ENCODE measurements around the gene CADM4. TPM values are rescaled to one million over a fixed set of nuclear protein-coding genes. Genes with fewer than 3 reads are reported as not detected.
A peak's percentile ranks its signal among the peaks of the same experiment; 100 is the strongest.

Gene CADM4
- total RNA-seq, 4 donors from 2014 or later: 85.2 to 108 (median 102) TPM

- peaks cover 0 to 20% (median 0%) of the 10 kb centered on the region in 4 donors for H3K4me1 ChIP-seq
- no peak for DNase-seq (ENCODE audit: low spot score in 2 of 2)
- no peaks in the 10 kb centered on the region for H3K27me3 ChIP-seq
- TF ChIP-seq, protein P1, sequence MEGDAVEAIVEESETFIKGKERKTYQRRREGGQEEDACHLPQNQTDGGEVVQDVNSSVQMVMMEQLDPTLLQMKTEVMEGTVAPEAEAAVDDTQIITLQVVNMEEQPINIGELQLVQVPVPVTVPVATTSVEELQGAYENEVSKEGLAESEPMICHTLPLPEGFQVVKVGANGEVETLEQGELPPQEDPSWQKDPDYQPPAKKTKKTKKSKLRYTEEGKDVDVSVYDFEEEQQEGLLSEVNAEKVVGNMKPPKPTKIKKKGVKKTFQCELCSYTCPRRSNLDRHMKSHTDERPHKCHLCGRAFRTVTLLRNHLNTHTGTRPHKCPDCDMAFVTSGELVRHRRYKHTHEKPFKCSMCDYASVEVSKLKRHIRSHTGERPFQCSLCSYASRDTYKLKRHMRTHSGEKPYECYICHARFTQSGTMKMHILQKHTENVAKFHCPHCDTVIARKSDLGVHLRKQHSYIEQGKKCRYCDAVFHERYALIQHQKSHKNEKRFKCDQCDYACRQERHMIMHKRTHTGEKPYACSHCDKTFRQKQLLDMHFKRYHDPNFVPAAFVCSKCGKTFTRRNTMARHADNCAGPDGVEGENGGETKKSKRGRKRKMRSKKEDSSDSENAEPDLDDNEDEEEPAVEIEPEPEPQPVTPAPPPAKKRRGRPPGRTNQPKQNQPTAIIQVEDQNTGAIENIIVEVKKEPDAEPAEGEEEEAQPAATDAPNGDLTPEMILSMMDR (IDR thresholded peaks at IDR 0.05): no peak
- no peak within 1 kb of the TSS for H3K4me3 ChIP-seq
- peaks cover 0 to 48% (median 0%) of the 10 kb centered on the region in 3 donors for H3K36me3 ChIP-seq
- H3K27ac ChIP-seq: peak within 1 kb of the TSS in 1 of 4 donors; percentile 50
- no peaks in the 10 kb centered on the region for H3K9me3 ChIP-seq
- 91% methylated on average over 3 of the region's 3 CpGs for WGBS, 2 donors
Measured at GRCh38 chr19:43611788-43612187, 27.9 kb downstream of the CADM4 start, which contains the start of gene SRRM5. TSS of gene SRRM5 (plus strand) at chr19:43612088. CDS start at chr19:43612122, 34 bp downstream.

DNA sequence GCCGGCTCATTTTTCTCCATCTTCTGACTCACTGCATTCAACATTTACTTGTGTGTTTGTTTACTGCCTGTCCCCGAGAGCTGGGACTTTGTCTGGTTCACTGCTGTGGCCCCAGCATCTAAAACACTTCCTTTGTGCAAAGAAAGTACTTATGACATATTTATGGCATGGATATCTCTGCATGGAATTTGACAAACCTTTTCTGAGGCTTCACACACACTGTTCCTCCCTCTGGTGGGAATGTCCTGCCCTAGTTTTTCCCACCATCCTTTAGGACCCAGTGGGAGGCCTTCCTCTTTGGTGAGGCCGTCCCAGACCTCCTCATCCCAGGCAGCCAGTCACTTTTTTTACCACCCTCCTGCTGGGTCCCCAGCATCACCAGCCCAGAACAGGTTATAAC, 29.2 kb downstream of the CADM4 start:
- no peak for TF ChIP-seq EP300 (IDR thresholded peaks at IDR 0.05)
- TF ChIP-seq POLR2A (IDR thresholded peaks at IDR 0.05): no peak
- TF ChIP-seq, protein P1 (IDR thresholded peaks at IDR 0.05): no peak
- Histone ChIP-seq H3K27me3 (no peaks in the 10 kb centered on the region), H3K36me3 (peaks cover 0 to 54% (median 0%) of the 10 kb centered on the region in 3 donors), H3K4me3 (no peak overlapping the region), H3K4me1 (peaks cover 0 to 14% (median 0%) of the 10 kb centered on the region in 4 donors), H3K9me3 (no peaks in the 10 kb centered on the region), H3K27ac (peak overlapping the region in 2 of 4 donors; percentile 39 to 50)
- no peak for DNase-seq (ENCODE audit: low spot score in 2 of 2)
- 35 to 51% methylated on average over 3 of the region's 3 CpGs for WGBS, 2 donors

- DNase-seq (ENCODE audit: low spot score in 2 of 2): no peak
- WGBS, 2 donors: 75 to 85% methylated on average over 7 of the region's 7 CpGs
- Histone ChIP-seq H3K36me3 (peaks cover 0 to 58% (median 0%) of the 10 kb centered on the region in 3 donors), H3K9me3 (no peaks in the 10 kb centered on the region), H3K27ac (peak overlapping the region in 1 of 4 donors; percentile 39), H3K27me3 (no peaks in the 10 kb centered on the region), H3K4me3 (no peak overlapping the region), H3K4me1 (peaks cover 0 to 14% (median 0%) of the 10 kb centered on the region in 4 donors)
- TF ChIP-seq, protein P1 (IDR thresholded peaks at IDR 0.05): no peak
- TF ChIP-seq POLR2A (IDR thresholded peaks at IDR 0.05) (no peak), EP300 (IDR thresholded peaks at IDR 0.05) (no peak)
Measured at GRCh38 chr19:43609872-43610271, 29.8 kb downstream of the CADM4 start.

- WGBS, 2 donors: 68 to 79% methylated on average over 26 to 28 of the region's 28 CpGs
- Histone ChIP-seq H3K36me3 (peaks cover 0 to 46% (median 0%) of the 10 kb centered on the region in 3 donors), H3K27me3 (no peaks in the 10 kb centered on the region), H3K4me3 (no peak overlapping the region), H3K9me3 (no peaks in the 10 kb centered on the region), H3K4me1 (peaks cover 0 to 10% (median 0%) of the 10 kb centered on the region in 4 donors), H3K27ac (no peak overlapping the region)
- TF ChIP-seq, protein P1 (IDR thresholded peaks at IDR 0.05): no peak
- TF ChIP-seq POLR2A (IDR thresholded peaks at IDR 0.05): no peak
- no peak for TF ChIP-seq EP300 (IDR thresholded peaks at IDR 0.05)
- DNase-seq (ENCODE audit: low spot score in 2 of 2): no peak
Measured at GRCh38 chr19:43607238-43608205, 32.1 kb downstream of the CADM4 start.

Measured in tibial nerve (tissue), 4 donors.